Stomach (tissue), 9 donors: ENCODE measurements around the gene TAF1A. TPM values are rescaled to one million over a fixed set of nuclear protein-coding genes. Genes with fewer than 3 reads are reported as not detected.

Experiments
- DNase-seq, 2 donors: peaks; one replicate each; pipeline versions ENCODE4 v3.0.0 to v3.0.0-alpha.2; 2013 to 2019
- H3K27ac ChIP-seq, 5 donors: fragments of 200-600 bp in 4 of 5; sonication (generic) in 4 of 5; one replicate each; pipeline ENCODE4 v1.5.1; 2013 to 2019; ENCODE audit warnings: mild to moderate bottlenecking in 1 of 5, moderate library complexity in 1 of 5
- H3K27me3 ChIP-seq, 3 donors: fragments of 200-600 bp; sonication (generic); one replicate each; pipeline ENCODE4 v1.5.1; 2017 to 2019; ENCODE audit warnings: mixed run types in 1 of 3
- H3K36me3 ChIP-seq, 4 donors: fragments of 200-600 bp; sonication (generic); 1 replicate in 3 of 4; 2 replicates in 1 of 4; pipeline ENCODE4 v1.5.1; 2016 to 2019
- H3K4me1 ChIP-seq, 4 donors: fragments of 200-600 bp; sonication (generic); one replicate each; pipeline ENCODE4 v1.5.1; 2016 to 2019
- H3K4me3 ChIP-seq, 4 donors: fragments of 200-600 bp; sonication (generic) in 3 of 4; one replicate each; pipeline ENCODE4 v1.5.1; 2016 to 2019; ENCODE audit warnings: mild to moderate bottlenecking in 1 of 4
- H3K9me3 ChIP-seq, 4 donors: fragments of 200-600 bp; sonication (generic); one replicate each; pipeline ENCODE4 v1.5.1; 2016 to 2019
- CTCF ChIP-seq, 7 experiments: fragments of 450-650 bp in 4 of 7; fragments of 200-600 bp in 3 of 7; sonication (generic) in 3 of 7; IDR thresholded peaks; one replicate each; pipeline ENCODE4 v1.5.1; 2016 to 2019; ENCODE audit warnings: antibody characterized with exemption in 7 of 7, control low read depth in 2 of 7, mild to moderate bottlenecking in 1 of 7
- EP300 ChIP-seq: sonication (generic); formaldehyde crosslinking; IDR thresholded peaks from one replicate; pipeline ENCODE4 v1.6.1; 2017; ENCODE audit warnings: antibody characterized with exemption
- POLR2A ChIP-seq, 4 donors: fragments of 450-650 bp; IDR thresholded peaks; one replicate each; pipeline ENCODE4 v1.6.1; 2016; ENCODE audit warnings: antibody characterized with exemption in 4 of 4, control low read depth in 2 of 4, mild to moderate bottlenecking in 1 of 4, moderate library complexity in 1 of 4
- POLR2AphosphoS5 ChIP-seq, 3 donors: sonication (generic); formaldehyde crosslinking; IDR thresholded peaks; one replicate each; pipeline ENCODE4 v1.6.1; 2016; ENCODE audit warnings: antibody characterized with exemption in 3 of 3
- WGBS, 5 donors: extraction: QIAGEN DNeasy Blood & Tissue Kit in 3 of 5; methylation state at CpG; one replicate each; pipeline versions ENCODE4 v1.1.5 to v1.1.7; 2013 to 2018; 5-methylcytosine and 5-hydroxymethylcytosine counted together
- intact Hi-C: fragments of 100-400 bp; cut with DNase I; formaldehyde crosslinking; loops from one replicate; pipeline ENCODE4 v1.15.1; 2023; ENCODE audit warnings: low total_unique reads
- polyA plus RNA-seq, 3 donors: library from polyadenylated mRNA; stranded (reverse); fragments of 200-250 nt; gene quantifications; one replicate each; pipeline ENCODE4 v1.2.3, GENCODE V29; 2013
- total RNA-seq, 5 donors: library from RNA; depleted of rRNA; stranded (reverse); fragments of >200 nt; gene quantifications; one replicate each; pipeline versions ENCODE4 v1.1.0 to v1.2.3, GENCODE V29; 2014 to 2016
- donor health status: healthy with polysubstance abuse.
- donor health status: Bipolar disorder and iron deficiency.
- donor health status: healthy.

The TAF1A gene
- total and polyA plus RNA-seq, 8 donors: 1.3 to 35.6 (median 3.6) TPM

- Histone ChIP-seq H3K4me3 (no peak overlapping the region), H3K36me3 (peaks cover 10 to 98% (median 96%) of the 10 kb centered on the region in 4 donors), H3K4me1 (peaks cover 0 to 6% (median 3%) of the 10 kb centered on the region in 4 donors), H3K9me3 (no peaks in the 10 kb centered on the region), H3K27me3 (no peaks in the 10 kb centered on the region), H3K27ac (no peak overlapping the region)
- DNase-seq: no peak
- WGBS, 5 donors: 86 to 94% (median 90%) methylated on average over 7 of the region's 7 CpGs
- intact Hi-C loops: loop anchor here (5.0 kb wide), 1 partner anchor 168 kb away; no protein-coding TSS in a partner anchor
- TF ChIP-seq EP300 (no peak), POLR2A (IDR thresholded peaks at IDR 0.05) (no peak), CTCF (IDR thresholded peaks at IDR 0.05) (no peak), POLR2AphosphoS5 (IDR thresholded peaks at IDR 0.05) (no peak)
These were observed 40.3 kb upstream of the TAF1A start for GRCh38 chr1:222629921-222630535.

DNA sequence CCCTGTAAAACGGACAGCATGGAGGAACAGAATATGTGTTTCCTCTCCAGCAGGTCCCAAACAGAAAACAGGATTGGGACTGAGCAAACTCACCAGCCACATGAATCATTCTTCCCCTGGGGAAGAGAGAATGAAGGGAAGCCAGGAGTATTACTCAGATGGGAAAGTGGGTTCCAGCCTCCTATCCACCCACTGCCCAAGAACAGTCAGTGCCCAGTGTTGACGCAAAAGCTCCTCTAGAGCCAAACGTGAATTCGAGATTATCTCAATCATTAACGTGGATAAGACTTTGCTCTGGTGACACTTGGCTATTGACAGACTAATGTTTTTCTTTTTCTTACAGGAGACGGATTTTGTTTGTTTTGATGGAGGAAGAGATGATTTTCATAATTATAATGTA is 37.5 kb upstream of the TAF1A start:
- H3K4me1 ChIP-seq: peaks cover 0 to 10% (median 4%) of the 10 kb centered on the region in 4 donors
- no peak overlapping the region for H3K4me3 ChIP-seq
- TF ChIP-seq CTCF (IDR thresholded peaks at IDR 0.05) (no peak), POLR2AphosphoS5 (IDR thresholded peaks at IDR 0.05) (no peak), POLR2A (IDR thresholded peaks at IDR 0.05) (no peak), EP300 (no peak)
- WGBS, 5 donors: 46 to 70% (median 62%) methylated on average over 6 of the region's 6 CpGs
- intact Hi-C loops: no loop called here
- H3K9me3 ChIP-seq: no peaks in the 10 kb centered on the region
- no peak for DNase-seq
- no peaks in the 10 kb centered on the region for H3K27me3 ChIP-seq
- no peak overlapping the region for H3K27ac ChIP-seq
- H3K36me3 ChIP-seq: peaks cover 6 to 99% (median 97%) of the 10 kb centered on the region in 4 donors

GRCh38 chr1:222624214-222624613 is 34.5 kb upstream of the TAF1A start:
- TF ChIP-seq CTCF (IDR thresholded peaks at IDR 0.05) (no peak), EP300 (no peak), POLR2AphosphoS5 (IDR thresholded peaks at IDR 0.05) (no peak), POLR2A (IDR thresholded peaks at IDR 0.05) (no peak)
- peaks cover 7 to 24% (median 17%) of the 10 kb centered on the region in 4 donors for H3K4me1 ChIP-seq
- no peak overlapping the region for H3K27ac ChIP-seq
- no peaks in the 10 kb centered on the region for H3K9me3 ChIP-seq
- WGBS, 5 donors: 77 to 90% (median 82%) methylated on average over 7 of the region's 7 CpGs
- no peak for DNase-seq
- no peaks in the 10 kb centered on the region for H3K27me3 ChIP-seq
- intact Hi-C loops: no loop called here
- no peak overlapping the region for H3K4me3 ChIP-seq
- H3K36me3 ChIP-seq: peaks cover 6 to 79% (median 75%) of the 10 kb centered on the region in 4 donors

GRCh38 chr1:222623458-222623857 is 33.7 kb upstream of the TAF1A start:
- peaks cover 6 to 71% (median 67%) of the 10 kb centered on the region in 4 donors for H3K36me3 ChIP-seq
- H3K4me3 ChIP-seq: no peak overlapping the region
- H3K4me1 ChIP-seq: peaks cover 11 to 31% (median 23%) of the 10 kb centered on the region in 4 donors
- TF ChIP-seq POLR2AphosphoS5 (IDR thresholded peaks at IDR 0.05) (no peak), EP300 (no peak), CTCF (IDR thresholded peaks at IDR 0.05) (no peak), POLR2A (IDR thresholded peaks at IDR 0.05) (no peak)
- H3K27ac ChIP-seq: no peak overlapping the region
- DNase-seq: no peak
- H3K9me3 ChIP-seq: no peaks in the 10 kb centered on the region
- intact Hi-C loops: no loop called here
- no peaks in the 10 kb centered on the region for H3K27me3 ChIP-seq
